GM21528 (cell line): Measurements from ENCODE around the gene RPL18.
"Not testable (repeated sequence)": the region's sequence is repeated elsewhere in the genome, so short reads cannot be mapped to it uniquely, and the experiment has no call there.

Experiments
- ATAC-seq: cut with Tn5 transposase; IDR thresholded peaks from one replicate; pipeline ENCODE4 v1.9.1; 2021; ENCODE audit warnings: mild to moderate bottlenecking, moderate library complexity; ENCODE audit not compliant: unreplicated experiment, low FRiP score

The RPL18 gene

DNA sequence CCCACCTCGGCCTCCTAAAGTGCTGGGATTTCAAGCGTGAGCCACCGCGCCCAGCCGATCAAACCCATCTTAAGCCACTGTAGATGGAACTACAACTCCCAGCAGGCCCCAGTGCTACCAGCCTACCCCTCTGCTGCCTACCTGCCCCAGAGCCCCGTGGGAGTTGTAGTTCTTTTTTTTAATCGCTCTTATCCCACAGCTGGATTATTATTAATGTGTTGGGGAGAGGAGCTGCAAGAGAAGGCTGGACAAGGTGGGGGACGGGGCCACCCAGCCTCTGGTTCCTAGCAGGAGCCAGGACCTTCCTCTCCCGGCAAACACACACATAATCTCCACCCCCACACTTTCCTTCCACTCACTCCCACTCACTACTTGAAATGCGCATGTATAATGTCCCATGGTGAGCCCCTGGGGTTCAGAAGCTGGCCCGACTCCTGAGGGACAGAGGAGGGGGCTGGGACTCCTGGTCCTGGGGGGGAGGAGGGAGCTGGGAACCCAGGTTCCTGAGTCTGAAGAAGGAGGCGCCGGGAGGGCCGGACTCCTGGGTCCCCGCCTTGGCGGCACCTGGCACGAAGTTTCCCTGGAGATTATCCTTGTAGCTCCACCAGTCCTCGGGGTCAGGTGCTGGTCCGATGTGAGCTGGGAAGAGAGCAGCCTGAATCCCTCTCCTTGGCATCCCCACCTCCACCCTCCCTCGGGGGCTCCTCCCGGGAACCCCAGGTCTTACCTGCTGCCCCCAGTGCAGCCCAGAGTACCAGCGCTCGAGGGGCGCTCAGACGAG, 26.1 kb upstream of the RPL18 start:
- no peak for ATAC-seq

- ATAC-seq = no peak
Observed at GRCh38 chr19:48644355-48644754, 25.4 kb upstream of the RPL18 start.

DNA sequence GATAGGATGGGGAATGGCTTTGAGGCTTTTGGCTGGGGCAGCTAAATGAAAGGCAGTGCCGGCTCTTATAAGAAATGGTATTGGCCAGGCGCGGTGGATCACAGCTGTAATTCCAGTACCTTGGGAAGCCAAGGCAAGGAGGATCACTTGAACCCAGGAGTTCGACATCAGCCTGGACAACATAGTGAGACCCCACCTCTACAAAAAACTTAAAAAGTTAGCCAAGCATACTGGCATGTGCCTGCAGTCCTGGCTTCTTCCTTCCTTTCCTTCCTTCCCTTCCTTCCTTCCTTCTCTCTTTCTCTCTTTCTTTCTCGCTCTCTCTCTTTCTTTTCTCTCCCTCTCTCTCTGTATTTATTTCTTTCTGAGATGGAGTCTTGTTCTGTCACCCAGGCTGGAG, 23.9 kb upstream of the RPL18 start:
- no peak for ATAC-seq

DNA sequence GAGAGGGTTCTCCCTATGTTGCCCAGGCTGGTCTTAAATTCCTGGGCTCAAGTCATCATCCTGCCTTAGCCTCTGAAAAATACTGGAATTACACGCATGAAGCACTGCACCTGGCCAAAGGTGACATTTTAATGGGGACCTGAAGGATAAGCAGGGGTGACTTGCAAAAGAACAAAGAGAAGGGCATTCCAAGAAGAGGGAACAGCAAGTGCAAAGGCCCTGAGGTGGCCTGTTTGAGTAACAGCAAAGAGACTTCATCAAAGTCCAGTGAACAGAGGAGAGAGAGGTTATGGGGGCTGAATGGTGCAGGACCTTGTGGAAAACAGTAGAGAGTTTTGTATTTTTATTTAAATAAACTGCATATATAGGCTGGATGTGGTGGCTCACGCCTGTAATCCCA, 22.9 kb upstream of the RPL18 start:
- ATAC-seq = no peak

DNA sequence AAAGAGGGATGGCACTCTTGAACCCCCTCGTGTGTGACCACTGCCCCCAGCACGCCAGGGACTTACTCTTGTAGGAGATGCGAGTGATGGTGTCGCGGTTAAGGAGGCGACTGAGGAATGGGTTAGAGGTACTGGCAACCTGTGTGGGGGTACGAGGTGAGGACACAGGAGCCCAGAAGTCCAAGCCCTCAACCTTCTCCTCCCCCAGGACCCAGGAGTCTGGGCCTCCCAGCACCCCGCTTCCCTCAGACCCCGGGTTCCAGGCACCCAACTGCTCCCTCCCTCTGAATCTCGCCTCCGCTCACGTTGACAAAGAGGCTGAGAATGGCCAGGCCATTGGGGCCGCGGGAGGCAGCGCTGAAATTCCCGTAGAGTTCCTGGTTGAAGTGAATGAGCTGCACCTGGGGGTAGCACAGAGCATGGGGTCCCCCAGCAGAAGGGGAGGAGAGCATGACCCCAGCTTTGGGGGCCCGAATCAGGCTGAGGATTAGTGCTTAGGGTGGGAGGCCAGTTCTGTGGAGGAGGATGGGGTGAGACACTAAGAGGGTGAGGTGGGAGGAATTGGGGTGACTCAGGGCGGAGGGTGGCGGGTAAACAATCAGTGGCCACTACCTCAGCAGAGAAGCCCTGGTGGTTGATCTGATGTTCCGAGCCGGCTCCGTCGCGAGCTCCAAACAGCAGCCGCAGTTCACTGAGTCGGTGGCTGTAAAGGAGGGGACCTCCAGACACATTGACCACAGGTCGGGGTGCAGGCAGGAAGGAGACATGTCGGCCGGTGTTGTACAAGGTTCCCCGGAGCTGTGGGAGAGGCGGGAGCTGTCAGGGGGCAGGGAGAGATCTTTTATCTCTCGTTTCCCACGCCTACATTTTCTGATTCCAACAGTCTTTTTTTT, 20.8 kb upstream of the RPL18 start:
- ATAC-seq = no peak

- ATAC-seq = no peak
Observed at GRCh38 chr19:48638831-48639381, 19.9 kb upstream of the RPL18 start.

DNA sequence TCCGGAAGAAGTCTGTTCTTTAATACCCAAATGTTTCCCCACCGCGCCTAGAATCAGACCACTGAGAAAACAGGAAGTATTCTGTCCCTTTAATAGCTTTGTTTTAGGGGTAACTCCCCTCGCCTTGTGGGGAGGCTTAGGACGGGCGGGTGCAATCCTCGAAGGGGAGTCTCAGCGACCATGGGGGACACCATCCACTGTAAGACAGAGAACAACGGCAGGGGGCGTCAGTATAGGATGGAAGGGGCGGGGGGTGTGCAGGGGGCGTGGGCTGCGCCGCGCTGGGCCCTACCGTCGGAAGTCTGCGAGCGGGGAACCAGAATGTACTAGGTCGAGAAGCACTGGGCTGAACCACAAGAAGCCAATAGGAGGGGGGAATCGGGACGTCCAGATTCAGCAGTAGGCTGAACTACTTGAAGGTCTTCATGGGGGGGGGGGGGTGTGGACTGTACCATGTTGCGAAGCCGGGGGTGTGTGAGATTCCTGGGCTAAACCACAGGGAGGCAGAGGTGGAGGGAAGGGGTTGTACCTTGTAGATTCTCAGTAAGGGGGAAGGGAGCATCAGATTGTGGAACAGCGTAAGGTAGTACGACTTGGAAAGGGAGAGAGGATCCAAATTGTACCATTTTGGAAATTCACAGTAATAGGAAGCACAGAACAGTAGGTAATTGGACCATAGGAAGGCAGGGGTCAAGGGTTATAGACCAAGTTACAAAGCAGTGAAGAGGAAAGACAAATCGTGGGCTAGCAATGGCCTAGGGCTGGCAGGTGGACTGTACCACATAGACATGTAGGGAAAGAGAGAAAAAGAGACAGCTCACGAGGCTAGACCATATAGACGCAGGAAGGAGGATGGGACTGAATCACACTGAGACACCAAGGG, 19.2 kb upstream of the RPL18 start:
- peak; percentile 9 for ATAC-seq

GRCh38 chr19:48637449-48637947, 18.5 kb upstream of the RPL18 start:
- ATAC-seq = peak; percentile 67

DNA sequence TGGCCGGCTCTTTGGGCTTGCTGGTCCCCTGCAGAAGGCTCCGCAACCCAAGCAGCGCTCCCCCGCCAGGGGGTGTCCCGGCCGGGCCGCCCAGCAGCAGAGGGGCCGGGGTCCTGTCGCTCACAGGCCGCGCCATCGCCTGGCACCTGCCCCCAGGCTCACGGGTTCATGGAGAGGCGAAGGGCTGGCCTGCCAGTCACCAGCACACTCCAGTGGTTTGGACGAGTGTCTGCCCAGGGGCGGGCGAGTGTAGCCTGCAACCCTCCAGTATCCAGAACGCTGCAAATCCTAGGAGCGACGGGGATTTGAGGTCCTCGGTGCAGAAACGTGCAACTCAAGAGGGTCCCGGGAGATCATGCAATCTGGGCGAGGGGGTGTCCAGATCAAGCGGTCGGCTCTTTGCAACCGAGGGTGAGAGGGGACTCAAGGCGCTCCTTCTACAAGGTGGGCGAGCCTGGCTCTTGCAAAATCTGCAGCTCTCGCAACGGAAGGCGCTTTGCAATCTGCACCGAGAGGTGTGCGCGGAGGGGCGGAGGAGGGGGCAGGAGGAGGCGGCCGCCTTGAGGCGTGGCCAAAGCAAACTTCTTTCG, 18.0 kb upstream of the RPL18 start, which contains the start of gene DBP:
TSS of gene DBP (minus strand) at position 521 of the 590 bp plus-strand sequence. CDS start at position 136, 385 bp downstream.
- peak; percentile 3 for ATAC-seq

- ATAC-seq = no peak
Observed at GRCh38 chr19:48635966-48636858, 17.2 kb upstream of the RPL18 start.

DNA sequence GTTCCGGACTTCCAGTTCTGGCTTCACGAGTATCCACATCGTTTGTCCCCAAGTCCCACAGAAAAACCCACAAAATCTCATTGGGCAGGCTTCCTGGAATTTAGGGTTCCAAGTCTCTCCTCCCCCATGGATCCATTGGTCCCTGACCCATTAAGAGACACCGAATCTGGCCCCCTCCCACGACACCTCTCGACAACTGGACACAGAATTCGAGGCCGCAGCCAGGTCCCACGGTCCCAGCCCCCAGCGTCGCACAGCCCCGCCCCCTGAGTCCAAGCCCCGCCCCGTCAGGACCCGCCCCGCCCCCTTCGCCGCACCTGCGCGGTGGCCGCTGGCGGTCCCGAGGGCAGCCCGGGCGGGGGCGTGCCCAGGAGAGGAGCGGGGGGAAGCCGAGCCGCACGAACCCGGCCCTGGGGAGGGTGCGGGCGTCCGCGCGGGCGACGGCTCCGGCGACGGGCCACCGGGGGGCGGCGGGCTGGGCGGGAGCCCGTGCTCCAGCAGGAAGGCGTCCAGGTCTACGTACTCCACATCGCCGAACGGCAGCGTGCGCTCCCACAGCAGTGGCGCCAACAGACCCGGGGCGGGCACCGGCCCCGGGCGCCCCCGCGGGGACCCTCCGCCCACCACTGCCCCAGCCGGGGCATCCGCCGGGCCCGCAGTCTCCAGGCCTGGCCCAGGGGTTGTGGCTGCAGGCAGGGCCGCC, 16.4 kb upstream of the RPL18 start:
- ATAC-seq = no peak

DNA sequence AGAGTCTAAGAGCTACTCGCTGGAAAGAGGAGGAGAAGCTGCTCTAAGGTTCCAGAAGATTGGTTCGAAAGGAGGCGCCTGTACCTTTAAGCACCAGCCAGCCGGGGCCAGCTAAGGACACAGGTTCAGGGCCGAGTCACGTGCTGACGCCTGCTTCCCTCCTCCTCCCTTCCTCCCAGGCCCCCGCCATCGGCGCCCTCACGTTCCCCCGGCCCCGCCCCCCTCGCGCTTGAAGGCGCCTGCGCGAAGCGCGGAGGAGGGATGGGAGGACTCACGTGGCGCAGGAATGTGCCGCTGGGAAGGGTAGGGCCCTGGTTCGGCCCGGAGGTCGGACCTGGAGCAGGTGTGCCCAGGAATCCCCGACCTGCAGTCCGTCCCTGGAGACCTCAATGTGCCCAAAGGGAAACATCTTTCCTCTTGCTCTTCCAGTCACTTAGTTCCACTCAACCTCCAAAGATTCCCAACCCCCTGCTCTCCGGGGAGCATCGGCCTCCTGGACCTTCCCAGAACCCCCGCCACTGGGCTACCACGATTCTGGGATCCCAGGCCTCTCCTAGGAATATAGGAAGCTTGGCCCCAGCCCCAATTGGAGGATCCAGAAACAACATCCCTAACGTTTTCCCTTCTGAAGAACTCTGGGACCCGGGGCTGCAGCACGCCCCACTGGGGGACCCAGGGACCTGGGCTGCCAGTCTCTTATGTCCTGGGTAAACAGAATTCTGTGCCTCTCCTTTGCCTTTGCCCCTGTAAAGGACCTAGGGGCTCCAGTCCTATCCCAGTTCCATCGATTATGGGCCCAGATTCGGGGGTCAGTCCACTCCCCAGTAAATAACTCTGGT, 15.7 kb upstream of the RPL18 start:
- ATAC-seq = no peak

GRCh38 chr19:48634036-48634342, 15.0 kb upstream of the RPL18 start:
- ATAC-seq = no peak

- no peak for ATAC-seq
Observed at GRCh38 chr19:48633148-48634035, 14.4 kb upstream of the RPL18 start.

- ATAC-seq = no peak
Observed at GRCh38 chr19:48632692-48633147, 13.7 kb upstream of the RPL18 start.

DNA sequence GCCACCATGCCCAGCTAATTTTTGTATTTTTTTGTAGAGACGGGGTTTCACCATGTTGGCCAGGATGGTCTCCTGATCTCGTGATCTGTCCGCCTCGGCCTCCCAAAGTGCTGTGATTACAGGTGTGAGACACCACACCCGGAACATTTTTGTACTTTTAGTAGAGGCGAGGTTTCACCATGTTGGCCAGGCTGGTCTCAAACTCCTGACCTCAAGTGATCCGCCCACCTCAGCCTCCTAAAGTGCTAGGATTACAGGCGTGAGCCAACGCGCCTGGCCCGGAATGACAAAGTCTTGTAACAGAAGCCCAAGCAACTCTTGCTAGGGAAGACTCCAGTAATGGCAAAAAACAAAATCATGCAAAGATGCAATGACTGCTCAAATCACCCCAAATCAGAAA, 13.3 kb upstream of the RPL18 start:
- ATAC-seq = not testable (repeated sequence)
